Naive thymus-derived CD8-positive, alpha-beta T cell (primary cell): ENCODE data around the gene PDIA5. TPM values are rescaled to one million over a fixed set of nuclear protein-coding genes. Genes with fewer than 3 reads are reported as not detected.
"Not testable (repeated sequence)": the region's sequence is repeated elsewhere in the genome, so short reads cannot be mapped to it uniquely, and the experiment has no call there.

Experiments used
- ATAC-seq, 2 donors: fragments of 150-1000 bp; cut with Tn5 transposase in 1 of 2; sonication (Bioruptor Pico), chemical (Tn5 transposase) in 1 of 2; 1 replicate in 1 of 2; 2 replicates in 1 of 2; pipeline ENCODE4 v1.10.0; 2021; ENCODE audit warnings: mild to moderate bottlenecking in 2 of 2, moderate library complexity in 2 of 2
- POLR2A ChIA-PET: fragments of 350-600 bp; sonication (Branson Sonifier 250); formaldehyde crosslinking; loops from one replicate; lab custom pipeline; 2021; ENCODE audit warnings: antibody characterized with exemption; lab: Charles Lee
- DNase-seq, 10 donors: peaks; one replicate each; pipeline versions ENCODE4 v3.0.0 to v3.0.0-alpha.2; 2020 to 2022
- H3K27ac Mint-ChIP-seq, 10 donors: one replicate each; pipeline ENCODE4 v1.8.0; 2020 to 2022; ENCODE audit warnings: mild to moderate bottlenecking in 10 of 10, mixed read lengths in 10 of 10, moderate library complexity in 4 of 10, inconsistent platforms in 1 of 10
- H3K27me3 Mint-ChIP-seq, 5 donors: one replicate each; pipeline ENCODE4 v1.8.0; 2021 to 2022; ENCODE audit warnings: mixed read lengths in 5 of 5
- H3K36me3 Mint-ChIP-seq, 3 donors: one replicate each; pipeline ENCODE4 v1.8.0; 2020 to 2022; ENCODE audit warnings: mixed read lengths in 3 of 3, mild to moderate bottlenecking in 2 of 3, inconsistent platforms in 1 of 3
- H3K4me1 Mint-ChIP-seq, 4 donors: one replicate each; pipeline ENCODE4 v1.8.0; 2021 to 2022; ENCODE audit warnings: mixed read lengths in 4 of 4
- H3K4me3 Mint-ChIP-seq, 10 donors: one replicate each; pipeline ENCODE4 v1.8.0; 2020 to 2022; ENCODE audit warnings: mild to moderate bottlenecking in 10 of 10, mixed read lengths in 10 of 10, moderate library complexity in 6 of 10, inconsistent platforms in 1 of 10
- H3K9me3 Mint-ChIP-seq, 9 donors: one replicate each; pipeline ENCODE4 v1.8.0; 2020 to 2022; ENCODE audit warnings: mixed read lengths in 9 of 9, mild to moderate bottlenecking in 3 of 9, inconsistent platforms in 1 of 9, moderate library complexity in 1 of 9
- polyA plus RNA-seq, 3 donors: library from polyadenylated mRNA; unstranded; fragments of 300-500 nt; fragmentation: Illumina TruSeq; gene quantifications; one replicate each; pipeline ENCODE4 v1.2.3, GENCODE V29; 2021
- total RNA-seq, 8 experiments: library from RNA in 2 of 8; stranded (reverse) in 2 of 8; gene quantifications; one replicate each; pipeline ENCODE4 v1.2.3 and lab custom pipeline; 2021 to 2026

Gene PDIA5
- total and polyA plus RNA-seq, 5 experiments from 2014 or later, result 3.2 to 6.9 (median 5.2) TPM

GRCh38 chr3:123138839-123139444, 72.1 kb downstream of the PDIA5 start:
- DNase-seq (no peak), ATAC-seq (no peak)
- Mint-ChIP-seq H3K4me3 (no peak overlapping the region), H3K36me3 (peaks cover 0 to 31% (median 0%) of the 10 kb centered on the region in 3 donors), H3K4me1 (peaks cover 0 to 6% (median 0%) of the 10 kb centered on the region in 4 donors), H3K27me3 (no peaks in the 10 kb centered on the region), H3K9me3 (no peaks in the 10 kb centered on the region), H3K27ac (no peak overlapping the region)
- POLR2A ChIA-PET, result no interaction called here

GRCh38 chr3:123139522-123139921, 72.7 kb downstream of the PDIA5 start:
- ATAC-seq, result no peak
- H3K9me3 Mint-ChIP-seq, result no peaks in the 10 kb centered on the region
- H3K36me3 Mint-ChIP-seq, result peaks cover 0 to 31% (median 4%) of the 10 kb centered on the region in 3 donors
- peak overlapping the region in 1 of 10 donors; percentile 16 for H3K27ac Mint-ChIP-seq
- H3K4me3 Mint-ChIP-seq, result no peak overlapping the region
- H3K27me3 Mint-ChIP-seq, result no peaks in the 10 kb centered on the region
- DNase-seq, result no peak
- peaks cover 0 to 6% (median 0%) of the 10 kb centered on the region in 4 donors for H3K4me1 Mint-ChIP-seq
- POLR2A ChIA-PET, result no interaction called here

GRCh38 chr3:123140550-123140949, 73.7 kb downstream of the PDIA5 start:
- H3K4me3 Mint-ChIP-seq, result no peak overlapping the region
- no peaks in the 10 kb centered on the region for H3K9me3 Mint-ChIP-seq
- no peaks in the 10 kb centered on the region for H3K27me3 Mint-ChIP-seq
- ATAC-seq (no peak), DNase-seq (no peak)
- H3K36me3 Mint-ChIP-seq, result peaks cover 0 to 33% (median 5%) of the 10 kb centered on the region in 3 donors
- POLR2A ChIA-PET, result no interaction called here
- no peak overlapping the region for H3K27ac Mint-ChIP-seq
- peaks cover 0 to 6% (median 0%) of the 10 kb centered on the region in 4 donors for H3K4me1 Mint-ChIP-seq

GRCh38 chr3:123141276-123141675, 74.5 kb downstream of the PDIA5 start:
- H3K4me3 Mint-ChIP-seq, result no peak overlapping the region
- no peak overlapping the region for H3K27ac Mint-ChIP-seq
- H3K4me1 Mint-ChIP-seq, result peaks cover 0 to 6% (median 0%) of the 10 kb centered on the region in 4 donors
- ATAC-seq (no peak), DNase-seq (no peak)
- POLR2A ChIA-PET, result no interaction called here
- no peaks in the 10 kb centered on the region for H3K9me3 Mint-ChIP-seq
- H3K36me3 Mint-ChIP-seq, result peaks cover 0 to 36% (median 12%) of the 10 kb centered on the region in 3 donors
- H3K27me3 Mint-ChIP-seq, result no peaks in the 10 kb centered on the region

GRCh38 chr3:123143669-123144411, 77.0 kb downstream of the PDIA5 start:
- H3K9me3 Mint-ChIP-seq, result no peaks in the 10 kb centered on the region
- peaks cover 0 to 8% (median 1%) of the 10 kb centered on the region in 4 donors for H3K4me1 Mint-ChIP-seq
- H3K4me3 Mint-ChIP-seq, result no peak overlapping the region
- DNase-seq (no peak), ATAC-seq (no peak)
- H3K27me3 Mint-ChIP-seq, result no peaks in the 10 kb centered on the region
- POLR2A ChIA-PET, result no interaction called here
- peaks cover 4 to 41% (median 18%) of the 10 kb centered on the region in 3 donors for H3K36me3 Mint-ChIP-seq
- H3K27ac Mint-ChIP-seq, result peak overlapping the region in 2 of 10 donors; percentile 20 to 57

- ATAC-seq, result no peak
- Mint-ChIP-seq H3K36me3 (peaks cover 4 to 58% (median 32%) of the 10 kb centered on the region in 3 donors), H3K4me1 (peaks cover 0 to 13% (median 5%) of the 10 kb centered on the region in 4 donors), H3K4me3 (no peak overlapping the region), H3K9me3 (peaks cover 0 to 11% (median 0%) of the 10 kb centered on the region in 9 donors), H3K27me3 (no peaks in the 10 kb centered on the region), H3K27ac (peak overlapping the region in 1 of 10 donors; percentile 92)
- DNase-seq, result no peak
- POLR2A ChIA-PET, result no interaction called here
These were observed 81.1 kb downstream of the PDIA5 start for GRCh38 chr3:123147754-123148535.

- H3K27ac Mint-ChIP-seq, result peak overlapping the region in 9 of 10 donors; percentile 25 to 92 (median 76)
These were observed 81.9 kb downstream of the PDIA5 start for GRCh38 chr3:123148772-123149171.

GRCh38 chr3:123149525-123149924, 82.7 kb downstream of the PDIA5 start:
- DNase-seq (no peak), ATAC-seq (no peak)
- Mint-ChIP-seq H3K27me3 (no peaks in the 10 kb centered on the region), H3K9me3 (peaks cover 0 to 12% (median 0%) of the 10 kb centered on the region in 9 donors), H3K27ac (peak overlapping the region in 8 of 10 donors; percentile 7 to 92 (median 70)), H3K4me1 (peaks cover 0 to 10% (median 7%) of the 10 kb centered on the region in 4 donors), H3K4me3 (no peak overlapping the region), H3K36me3 (peaks cover 4 to 51% (median 28%) of the 10 kb centered on the region in 3 donors)
- POLR2A ChIA-PET, result no interaction called here

More at GRCh38 chr3:123148772-123149171, 81.9 kb downstream of the PDIA5 start:
- DNase-seq (no peak), ATAC-seq (no peak)
- POLR2A ChIA-PET, result no interaction called here
- Mint-ChIP-seq H3K27me3 (no peaks in the 10 kb centered on the region), H3K36me3 (peaks cover 4 to 59% (median 32%) of the 10 kb centered on the region in 3 donors), H3K4me1 (peaks cover 0 to 10% (median 7%) of the 10 kb centered on the region in 4 donors), H3K4me3 (no peak overlapping the region), H3K9me3 (peaks cover 0 to 12% (median 0%) of the 10 kb centered on the region in 9 donors)

GRCh38 chr3:123150449-123151215, 83.8 kb downstream of the PDIA5 start:
- peaks cover 0 to 12% (median 0%) of the 10 kb centered on the region in 9 donors for H3K9me3 Mint-ChIP-seq
- H3K27ac Mint-ChIP-seq, result peak overlapping the region in 6 of 10 donors; percentile 51 to 94 (median 69)
- DNase-seq, result no peak
- no peak for ATAC-seq
- H3K27me3 Mint-ChIP-seq, result no peaks in the 10 kb centered on the region
- peaks cover 0 to 10% (median 7%) of the 10 kb centered on the region in 4 donors for H3K4me1 Mint-ChIP-seq
- POLR2A ChIA-PET, result no interaction called here
- H3K36me3 Mint-ChIP-seq, result peaks cover 4 to 42% (median 28%) of the 10 kb centered on the region in 3 donors
- no peak overlapping the region for H3K4me3 Mint-ChIP-seq

- peak overlapping the region in 9 of 10 donors; percentile 11 to 94 (median 76) for H3K27ac Mint-ChIP-seq
- H3K4me3 Mint-ChIP-seq, result no peak overlapping the region
- DNase-seq (peak in 1 of 10 donors; percentile 13), ATAC-seq (no peak)
- H3K27me3 Mint-ChIP-seq, result no peaks in the 10 kb centered on the region
- H3K36me3 Mint-ChIP-seq, result peaks cover 4 to 37% (median 22%) of the 10 kb centered on the region in 3 donors
- H3K9me3 Mint-ChIP-seq, result peaks cover 0 to 12% (median 0%) of the 10 kb centered on the region in 9 donors
- peaks cover 0 to 10% (median 7%) of the 10 kb centered on the region in 4 donors for H3K4me1 Mint-ChIP-seq
- POLR2A ChIA-PET, result no interaction called here
These were observed 84.5 kb downstream of the PDIA5 start for GRCh38 chr3:123151251-123151705.

- peaks cover 0 to 12% (median 0%) of the 10 kb centered on the region in 9 donors for H3K9me3 Mint-ChIP-seq
- ATAC-seq, H3K27me3 Mint-ChIP-seq: not testable (repeated sequence)
- peak overlapping the region; percentile 25 to 95 (median 83) for H3K27ac Mint-ChIP-seq
- H3K4me1 Mint-ChIP-seq, result peaks cover 0 to 10% (median 7%) of the 10 kb centered on the region in 4 donors
- peak in 1 of 10 donors; percentile 11 for DNase-seq
- peak overlapping the region in 1 of 10 donors; percentile 21 for H3K4me3 Mint-ChIP-seq
- H3K36me3 Mint-ChIP-seq, result peaks cover 4 to 33% (median 19%) of the 10 kb centered on the region in 3 donors
- POLR2A ChIA-PET, result interaction anchor here (0.7 kb wide), 1 partner anchor 576 kb away, joined by 5 read pairs; no protein-coding TSS in a partner anchor
These were observed 85.1 kb downstream of the PDIA5 start for GRCh38 chr3:123151853-123152420.
